Rectal smooth muscle tissue (tissue), 1 donor: Measurements from ENCODE around the gene DIO3.
"Not testable (repeated sequence)": the region's sequence is repeated elsewhere in the genome, so short reads cannot be mapped to it uniquely, and the experiment has no call there.

Experiments used
- H3K27ac ChIP-seq: one replicate; pipeline ENCODE4 v1.7.0; 2013; ENCODE audit warnings: low read depth, low read length, inconsistent platforms
- H3K27me3 ChIP-seq: one replicate; pipeline ENCODE4 v1.7.0; 2013; ENCODE audit warnings: low read length; ENCODE audit not compliant: control insufficient read depth, insufficient read depth
- H3K36me3 ChIP-seq: one replicate; pipeline ENCODE4 v1.7.0; 2013; ENCODE audit warnings: low read length; ENCODE audit not compliant: control insufficient read depth, insufficient read depth
- H3K4me1 ChIP-seq: one replicate; pipeline ENCODE4 v1.7.0; 2013; ENCODE audit warnings: low read length; ENCODE audit not compliant: control insufficient read depth, insufficient read depth
- H3K4me3 ChIP-seq: one replicate; pipeline ENCODE4 v1.7.0; 2013; ENCODE audit warnings: low read length
- H3K9ac ChIP-seq: one replicate; pipeline ENCODE4 v1.7.0; 2013; ENCODE audit warnings: low read length

DIO3 gene

GRCh38 chr14:101547107-101547738, 14.1 kb upstream of the DIO3 start:
- Histone ChIP-seq H3K4me3 (no peak overlapping the region), H3K36me3 (no peaks in the 10 kb centered on the region), H3K27ac (no peak overlapping the region), H3K27me3 (no peaks in the 10 kb centered on the region), H3K9ac (no peak overlapping the region), H3K4me1 (no peaks in the 10 kb centered on the region)

GRCh38 chr14:101547961-101548669, 13.2 kb upstream of the DIO3 start:
- H3K4me1 ChIP-seq: no peaks in the 10 kb centered on the region
- H3K9ac ChIP-seq: no peak overlapping the region
- no peak overlapping the region for H3K4me3 ChIP-seq
- no peaks in the 10 kb centered on the region for H3K36me3 ChIP-seq
- no peaks in the 10 kb centered on the region for H3K27me3 ChIP-seq
- no peak overlapping the region for H3K27ac ChIP-seq

GRCh38 chr14:101548710-101549109, 12.6 kb upstream of the DIO3 start:
- no peaks in the 10 kb centered on the region for H3K27me3 ChIP-seq
- H3K4me1 ChIP-seq: no peaks in the 10 kb centered on the region
- H3K36me3 ChIP-seq: no peaks in the 10 kb centered on the region
- no peak overlapping the region for H3K9ac ChIP-seq
- H3K27ac ChIP-seq: no peak overlapping the region
- H3K4me3 ChIP-seq: no peak overlapping the region

- no peak overlapping the region for H3K9ac ChIP-seq
- no peaks in the 10 kb centered on the region for H3K4me1 ChIP-seq
- H3K27ac ChIP-seq: no peak overlapping the region
- H3K4me3 ChIP-seq: no peak overlapping the region
- no peaks in the 10 kb centered on the region for H3K36me3 ChIP-seq
- no peaks in the 10 kb centered on the region for H3K27me3 ChIP-seq
These were observed 12.1 kb upstream of the DIO3 start for GRCh38 chr14:101549154-101549553.

- H3K27me3 ChIP-seq, H3K4me3 ChIP-seq, H3K9ac ChIP-seq, H3K36me3 ChIP-seq, H3K27ac ChIP-seq, H3K4me1 ChIP-seq: not testable (repeated sequence)
These were observed 10.9 kb upstream of the DIO3 start for GRCh38 chr14:101550202-101550912.

GRCh38 chr14:101551729-101552595, 9.3 kb upstream of the DIO3 start:
- Histone ChIP-seq H3K4me3 (no peak overlapping the region), H3K27me3 (no peaks in the 10 kb centered on the region), H3K4me1 (no peaks in the 10 kb centered on the region), H3K9ac (no peak overlapping the region), H3K27ac (no peak overlapping the region), H3K36me3 (no peaks in the 10 kb centered on the region)

GRCh38 chr14:101552786-101553231, 8.5 kb upstream of the DIO3 start:
- H3K4me3 ChIP-seq: no peak overlapping the region
- H3K27me3 ChIP-seq: no peaks in the 10 kb centered on the region
- H3K36me3 ChIP-seq: no peaks in the 10 kb centered on the region
- H3K27ac ChIP-seq: no peak overlapping the region
- H3K9ac ChIP-seq: no peak overlapping the region
- no peaks in the 10 kb centered on the region for H3K4me1 ChIP-seq

- H3K27ac ChIP-seq: no peak overlapping the region
- H3K27me3 ChIP-seq: peaks cover 2% of the 10 kb centered on the region
- no peak overlapping the region for H3K4me3 ChIP-seq
- no peaks in the 10 kb centered on the region for H3K4me1 ChIP-seq
- H3K9ac ChIP-seq: no peak overlapping the region
- no peaks in the 10 kb centered on the region for H3K36me3 ChIP-seq
These were observed 7.9 kb upstream of the DIO3 start for GRCh38 chr14:101553393-101553792.

- Histone ChIP-seq H3K27me3 (peaks cover 2% of the 10 kb centered on the region), H3K36me3 (no peaks in the 10 kb centered on the region), H3K4me1 (no peaks in the 10 kb centered on the region)
These were observed 7.4 kb upstream of the DIO3 start for GRCh38 chr14:101553931-101554330.

GRCh38 chr14:101554991-101555668, 6.2 kb upstream of the DIO3 start:
- Histone ChIP-seq H3K4me3 (no peak overlapping the region), H3K4me1 (no peaks in the 10 kb centered on the region), H3K36me3 (no peaks in the 10 kb centered on the region), H3K27me3 (peaks cover 2% of the 10 kb centered on the region), H3K27ac (no peak overlapping the region), H3K9ac (no peak overlapping the region)

More at GRCh38 chr14:101553931-101554330, 7.4 kb upstream of the DIO3 start:
- H3K9ac ChIP-seq: no peak overlapping the region
- no peak overlapping the region for H3K27ac ChIP-seq
- H3K4me3 ChIP-seq: no peak overlapping the region

GRCh38 chr14:101555669-101556043, 5.6 kb upstream of the DIO3 start:
- not testable (repeated sequence) for H3K36me3 ChIP-seq, H3K4me3 ChIP-seq, H3K27me3 ChIP-seq, H3K27ac ChIP-seq, H3K4me1 ChIP-seq, H3K9ac ChIP-seq

GRCh38 chr14:101556131-101556530, 5.2 kb upstream of the DIO3 start:
- Histone ChIP-seq H3K27me3 (peaks cover 2% of the 10 kb centered on the region), H3K4me1 (no peaks in the 10 kb centered on the region), H3K27ac (no peak overlapping the region), H3K36me3 (no peaks in the 10 kb centered on the region), H3K4me3 (no peak overlapping the region), H3K9ac (no peak overlapping the region)
